ENCODE results near the gene DEFB119.

DNA sequence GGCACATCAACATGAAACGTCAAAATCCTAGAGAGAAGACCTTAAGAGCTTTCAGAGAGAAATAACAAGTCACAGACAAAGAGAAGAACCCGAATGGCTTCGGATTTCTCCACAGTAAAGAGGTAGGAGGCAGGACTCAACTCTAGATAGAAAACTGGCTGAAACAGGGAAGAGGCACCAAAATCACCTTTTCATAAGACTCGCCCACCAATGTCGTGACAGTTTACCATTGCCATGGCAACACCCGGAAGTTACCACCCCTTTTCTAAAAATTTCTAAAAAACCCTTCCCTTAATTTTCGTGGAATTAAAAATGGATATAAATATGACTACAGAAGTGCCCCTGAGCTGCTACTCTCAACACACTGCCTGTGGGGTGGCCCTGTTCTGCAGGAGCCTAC lies 27.9 kb upstream of the DEFB119 start:
- TF ChIP-seq, protein P1, sequence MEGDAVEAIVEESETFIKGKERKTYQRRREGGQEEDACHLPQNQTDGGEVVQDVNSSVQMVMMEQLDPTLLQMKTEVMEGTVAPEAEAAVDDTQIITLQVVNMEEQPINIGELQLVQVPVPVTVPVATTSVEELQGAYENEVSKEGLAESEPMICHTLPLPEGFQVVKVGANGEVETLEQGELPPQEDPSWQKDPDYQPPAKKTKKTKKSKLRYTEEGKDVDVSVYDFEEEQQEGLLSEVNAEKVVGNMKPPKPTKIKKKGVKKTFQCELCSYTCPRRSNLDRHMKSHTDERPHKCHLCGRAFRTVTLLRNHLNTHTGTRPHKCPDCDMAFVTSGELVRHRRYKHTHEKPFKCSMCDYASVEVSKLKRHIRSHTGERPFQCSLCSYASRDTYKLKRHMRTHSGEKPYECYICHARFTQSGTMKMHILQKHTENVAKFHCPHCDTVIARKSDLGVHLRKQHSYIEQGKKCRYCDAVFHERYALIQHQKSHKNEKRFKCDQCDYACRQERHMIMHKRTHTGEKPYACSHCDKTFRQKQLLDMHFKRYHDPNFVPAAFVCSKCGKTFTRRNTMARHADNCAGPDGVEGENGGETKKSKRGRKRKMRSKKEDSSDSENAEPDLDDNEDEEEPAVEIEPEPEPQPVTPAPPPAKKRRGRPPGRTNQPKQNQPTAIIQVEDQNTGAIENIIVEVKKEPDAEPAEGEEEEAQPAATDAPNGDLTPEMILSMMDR (IDR thresholded peaks at IDR 0.05) = no peak
- TF ChIP-seq POLR2A (IDR thresholded peaks at IDR 0.05) = no peak

Data from esophagus squamous epithelium (tissue), 4 donors.